Activated naive CD4-positive, alpha-beta T cell treated with anti-CD3 and anti-CD28 coated beads, Interleukin-2, amount 10 ng/mL, durations not matched to agents 7 days and 5 days (primary cell): ENCODE measurements around the gene NAV2.

Experiments used
- CTCF ChIA-PET: fragments of 350-600 bp; sonication (Branson Sonifier 250); formaldehyde crosslinking; loops from one replicate; lab custom pipeline; 2021; ENCODE audit warnings: antibody characterized with exemption; lab: Charles Lee
- DNase-seq: peaks from one replicate; pipeline ENCODE4 v3.0.0-alpha.2; 2020
- H3K27ac Mint-ChIP-seq: one replicate; pipeline ENCODE4 v1.8.0; 2021; ENCODE audit warnings: mild to moderate bottlenecking, moderate library complexity, mixed read lengths
- H3K27me3 Mint-ChIP-seq: one replicate; pipeline ENCODE4 v1.8.0; 2021; ENCODE audit warnings: mild to moderate bottlenecking, mixed read lengths
- H3K36me3 Mint-ChIP-seq: one replicate; pipeline ENCODE4 v1.8.0; 2021; ENCODE audit warnings: mixed read lengths
- H3K4me1 Mint-ChIP-seq: one replicate; pipeline ENCODE4 v1.8.0; 2021; ENCODE audit warnings: mixed read lengths
- H3K4me3 Mint-ChIP-seq: one replicate; pipeline ENCODE4 v1.8.0; 2021; ENCODE audit warnings: mild to moderate bottlenecking, moderate library complexity, mixed read lengths
- H3K9me3 Mint-ChIP-seq: one replicate; pipeline ENCODE4 v1.8.0; 2021; ENCODE audit warnings: mixed read lengths

NAV2 gene

GRCh38 chr11:19872512-19873145 is 160.0 kb downstream of the NAV2 start:
- Mint-ChIP-seq H3K9me3 (no peaks in the 10 kb centered on the region), H3K4me3 (no peak overlapping the region), H3K36me3 (no peaks in the 10 kb centered on the region), H3K4me1 (no peaks in the 10 kb centered on the region), H3K27ac (no peak overlapping the region), H3K27me3 (peaks cover 11% of the 10 kb centered on the region)
- no peak for DNase-seq
- CTCF ChIA-PET, result no interaction called here

GRCh38 chr11:19873730-19874129 is 161.1 kb downstream of the NAV2 start:
- CTCF ChIA-PET, result no interaction called here
- Mint-ChIP-seq H3K4me1 (no peaks in the 10 kb centered on the region), H3K27me3 (peaks cover 11% of the 10 kb centered on the region), H3K27ac (no peak overlapping the region), H3K36me3 (no peaks in the 10 kb centered on the region), H3K9me3 (no peaks in the 10 kb centered on the region), H3K4me3 (no peak overlapping the region)
- no peak for DNase-seq

GRCh38 chr11:19874266-19874665 is 161.6 kb downstream of the NAV2 start:
- no peak for DNase-seq
- Mint-ChIP-seq H3K27me3 (peaks cover 11% of the 10 kb centered on the region), H3K4me1 (no peaks in the 10 kb centered on the region), H3K27ac (no peak overlapping the region), H3K36me3 (no peaks in the 10 kb centered on the region), H3K9me3 (no peaks in the 10 kb centered on the region), H3K4me3 (no peak overlapping the region)
- CTCF ChIA-PET, result no interaction called here

- CTCF ChIA-PET, result no interaction called here
- Mint-ChIP-seq H3K4me3 (no peak overlapping the region), H3K9me3 (no peaks in the 10 kb centered on the region), H3K36me3 (no peaks in the 10 kb centered on the region), H3K27me3 (peaks cover 7% of the 10 kb centered on the region), H3K4me1 (no peaks in the 10 kb centered on the region), H3K27ac (no peak overlapping the region)
- no peak for DNase-seq
These were observed 164.1 kb downstream of the NAV2 start for GRCh38 chr11:19876750-19877149.

GRCh38 chr11:19878520-19878919 is 165.9 kb downstream of the NAV2 start:
- no peaks in the 10 kb centered on the region for H3K4me1 Mint-ChIP-seq
- H3K9me3 Mint-ChIP-seq, result no peaks in the 10 kb centered on the region
- H3K27ac Mint-ChIP-seq, result no peak overlapping the region
- H3K4me3 Mint-ChIP-seq, result no peak overlapping the region
- no peak for DNase-seq
- CTCF ChIA-PET, result no interaction called here
- no peaks in the 10 kb centered on the region for H3K36me3 Mint-ChIP-seq
- H3K27me3 Mint-ChIP-seq, result peaks cover 6% of the 10 kb centered on the region

- no peaks in the 10 kb centered on the region for H3K9me3 Mint-ChIP-seq
- peaks cover 3% of the 10 kb centered on the region for H3K27me3 Mint-ChIP-seq
- no peak overlapping the region for H3K4me3 Mint-ChIP-seq
- no peaks in the 10 kb centered on the region for H3K36me3 Mint-ChIP-seq
- H3K27ac Mint-ChIP-seq, result no peak overlapping the region
- H3K4me1 Mint-ChIP-seq, result no peaks in the 10 kb centered on the region
- CTCF ChIA-PET, result no interaction called here
- DNase-seq, result no peak
These were observed 166.9 kb downstream of the NAV2 start for GRCh38 chr11:19879307-19880087.

GRCh38 chr11:19880088-19880345 is 167.4 kb downstream of the NAV2 start:
- H3K4me1 Mint-ChIP-seq, result no peaks in the 10 kb centered on the region
- H3K27me3 Mint-ChIP-seq, result peaks cover 3% of the 10 kb centered on the region
- no peak overlapping the region for H3K27ac Mint-ChIP-seq
- DNase-seq, result no peak
- no peaks in the 10 kb centered on the region for H3K9me3 Mint-ChIP-seq
- CTCF ChIA-PET, result no interaction called here
- no peaks in the 10 kb centered on the region for H3K36me3 Mint-ChIP-seq
- no peak overlapping the region for H3K4me3 Mint-ChIP-seq

- Mint-ChIP-seq H3K9me3 (no peaks in the 10 kb centered on the region), H3K27ac (no peak overlapping the region), H3K4me1 (no peaks in the 10 kb centered on the region), H3K4me3 (no peak overlapping the region), H3K27me3 (no peaks in the 10 kb centered on the region), H3K36me3 (no peaks in the 10 kb centered on the region)
- CTCF ChIA-PET, result no interaction called here
- DNase-seq, result no peak
These were observed 168.5 kb downstream of the NAV2 start for GRCh38 chr11:19881177-19881576.

GRCh38 chr11:19882356-19882755 is 169.7 kb downstream of the NAV2 start:
- no peaks in the 10 kb centered on the region for H3K27me3 Mint-ChIP-seq
- DNase-seq, result no peak
- no peak overlapping the region for H3K27ac Mint-ChIP-seq
- H3K4me3 Mint-ChIP-seq, result no peak overlapping the region
- CTCF ChIA-PET, result no interaction called here
- no peaks in the 10 kb centered on the region for H3K36me3 Mint-ChIP-seq
- H3K9me3 Mint-ChIP-seq, result no peaks in the 10 kb centered on the region
- H3K4me1 Mint-ChIP-seq, result no peaks in the 10 kb centered on the region

- CTCF ChIA-PET, result no interaction called here
- Mint-ChIP-seq H3K27ac (no peak overlapping the region), H3K4me1 (no peaks in the 10 kb centered on the region), H3K27me3 (no peaks in the 10 kb centered on the region), H3K36me3 (no peaks in the 10 kb centered on the region), H3K4me3 (no peak overlapping the region), H3K9me3 (no peaks in the 10 kb centered on the region)
- DNase-seq, result no peak
These were observed 173.9 kb downstream of the NAV2 start for GRCh38 chr11:19886498-19886897.

- Mint-ChIP-seq H3K27ac (no peak overlapping the region), H3K4me1 (no peaks in the 10 kb centered on the region), H3K9me3 (no peaks in the 10 kb centered on the region), H3K27me3 (no peaks in the 10 kb centered on the region), H3K4me3 (no peak overlapping the region), H3K36me3 (no peaks in the 10 kb centered on the region)
- no peak for DNase-seq
- CTCF ChIA-PET, result no interaction called here
These were observed 175.2 kb downstream of the NAV2 start for GRCh38 chr11:19887842-19888241.

- H3K4me1 Mint-ChIP-seq, result no peaks in the 10 kb centered on the region
- CTCF ChIA-PET, result no interaction called here
- H3K36me3 Mint-ChIP-seq, result no peaks in the 10 kb centered on the region
- H3K9me3 Mint-ChIP-seq, result no peaks in the 10 kb centered on the region
- no peaks in the 10 kb centered on the region for H3K27me3 Mint-ChIP-seq
- no peak overlapping the region for H3K27ac Mint-ChIP-seq
- no peak for DNase-seq
- H3K4me3 Mint-ChIP-seq, result no peak overlapping the region
These were observed 176.9 kb downstream of the NAV2 start for GRCh38 chr11:19889531-19889930.

GRCh38 chr11:19890308-19890707 is 177.7 kb downstream of the NAV2 start:
- H3K27ac Mint-ChIP-seq, result no peak overlapping the region
- no peaks in the 10 kb centered on the region for H3K4me1 Mint-ChIP-seq
- no peak for DNase-seq
- H3K4me3 Mint-ChIP-seq, result no peak overlapping the region
- no peaks in the 10 kb centered on the region for H3K9me3 Mint-ChIP-seq
- CTCF ChIA-PET, result no interaction called here
- no peaks in the 10 kb centered on the region for H3K27me3 Mint-ChIP-seq
- H3K36me3 Mint-ChIP-seq, result no peaks in the 10 kb centered on the region

- CTCF ChIA-PET, result no interaction called here
- Mint-ChIP-seq H3K27me3 (no peaks in the 10 kb centered on the region), H3K36me3 (no peaks in the 10 kb centered on the region), H3K27ac (no peak overlapping the region), H3K4me3 (no peak overlapping the region), H3K9me3 (no peaks in the 10 kb centered on the region), H3K4me1 (no peaks in the 10 kb centered on the region)
- DNase-seq, result no peak
These were observed 178.4 kb downstream of the NAV2 start for GRCh38 chr11:19891022-19891421.

GRCh38 chr11:19892387-19892786 is 179.8 kb downstream of the NAV2 start:
- Mint-ChIP-seq H3K27me3 (no peaks in the 10 kb centered on the region), H3K4me3 (no peak overlapping the region), H3K9me3 (no peaks in the 10 kb centered on the region), H3K27ac (no peak overlapping the region), H3K36me3 (no peaks in the 10 kb centered on the region), H3K4me1 (no peaks in the 10 kb centered on the region)
- no peak for DNase-seq
- CTCF ChIA-PET, result no interaction called here
